K562 (cell line): ENCODE measurements around the gene CCDC136. TPM values are rescaled to one million over a fixed set of nuclear protein-coding genes. Genes with fewer than 3 reads are reported as not detected.

ENCODE experiments used
- AFF4 ChIP-seq: sonication (generic); formaldehyde crosslinking; IDR thresholded peaks from 2 replicates; pipeline ENCODE4 v1.8.0; 2023; ENCODE audit warnings: mild to moderate bottlenecking, missing genetic modification reagents
- ATF1 ChIP-seq, 2 experiments: fragments of 450-650 bp in 1 of 2; IDR thresholded peaks; 2 replicates each; pipeline ENCODE4 v1.6.1; 2016; ENCODE audit warnings: missing compliant biosample characterization in 1 of 2, missing genetic modification characterization in 1 of 2
- CTBP1 ChIP-seq: fragments of 450-650 bp; IDR thresholded peaks from 2 replicates; pipeline ENCODE4 v1.6.1; 2016; ENCODE audit warnings: borderline replicate concordance
- GABPB1 ChIP-seq: sonication (generic); formaldehyde crosslinking; IDR thresholded peaks from 2 replicates; pipeline ENCODE4 v1.8.0; 2022; ENCODE audit warnings: mild to moderate bottlenecking, missing genetic modification reagents
- LCOR ChIP-seq: sonication (generic); formaldehyde crosslinking; IDR thresholded peaks from 2 replicates; pipeline ENCODE4 v1.8.0; 2022; ENCODE audit warnings: mild to moderate bottlenecking, missing genetic modification reagents
- MIER1 ChIP-seq: fragments of 450-650 bp; IDR thresholded peaks from 2 replicates; pipeline ENCODE4 v1.6.1; 2016; ENCODE audit warnings: antibody characterized with exemption, mild to moderate bottlenecking, low read depth
- NFE2 ChIP-seq: IDR thresholded peaks from 2 replicates; pipeline ENCODE4 v1.6.1; 2014; ENCODE audit warnings: antibody characterized with exemption, low read depth
- RBM39 ChIP-seq: fragments of 200-400 bp; formaldehyde crosslinking; optimal IDR thresholded peaks from 2 replicates; pipeline ENCODE3; 2018; ENCODE audit warnings: low read depth, low read length
- SRF ChIP-seq, 2 experiments: fragments of 250-450, 450-650 bp in 1 of 2; sonication (Bioruptor Pico) in 1 of 2; sonication (generic) in 1 of 2; formaldehyde crosslinking; IDR thresholded peaks; 2 replicates each; pipeline versions ENCODE4 v1.5.0 to v1.5.1; 2020 to 2022; ENCODE audit warnings: mild to moderate bottlenecking in 1 of 2, missing genetic modification reagents in 1 of 2
- TAF7 ChIP-seq: fragments of 450-650 bp; IDR thresholded peaks from 2 replicates; pipeline ENCODE4 v1.6.1; 2016; ENCODE audit warnings: missing genetic modification characterization, missing compliant biosample characterization
- TRIM25 ChIP-seq: fragments of 450-650 bp; IDR thresholded peaks from 2 replicates; pipeline ENCODE4 v1.7.0; 2016; ENCODE audit warnings: borderline replicate concordance
- ZNF311 ChIP-seq: fragments of 250-450 bp; sonication (Bioruptor Pico); IDR thresholded peaks from 2 replicates; pipeline ENCODE4 v1.4.0; 2020; ENCODE audit warnings: mild to moderate bottlenecking, moderate library complexity
- ZNF431 ChIP-seq: sonication (generic); formaldehyde crosslinking; IDR thresholded peaks from 2 replicates; pipeline ENCODE4 v1.8.0; 2022; ENCODE audit warnings: mild to moderate bottlenecking, missing genetic modification reagents
- polyA plus RNA-seq, 8 experiments: library from polyadenylated mRNA; depleted of rRNA in 4 of 8; stranded (reverse) in 5 of 8; unstranded in 3 of 8; fragments of >200 nt; fragmentation: Nextera tagmentation in 2 of 8; fragmentation: Illumina TruSeq in 1 of 8; extraction: Ambion mirVana in 2 of 8; extraction: Trizol in 1 of 8; gene quantifications; 2 replicates each; pipeline versions ENCODE4 v1.2.1 to v1.2.3, GENCODE V29; 2011 to 2014; ENCODE audit warnings: inconsistent platforms in 1 of 8, missing spikeins in 1 of 8
- total RNA-seq, 7 experiments: library from RNA; depleted of rRNA in 6 of 7; stranded (reverse); fragments of >200 nt in 6 of 7; fragmentation: Illumina TruSeq in 2 of 7; extraction: Trizol in 2 of 7; gene quantifications; 2 replicates each; pipeline versions ENCODE4 v1.2.1 to v1.2.3, GENCODE V29; 2011 to 2021; ENCODE audit warnings: low replicate concordance in 1 of 7
- TF ChIP-seq, protein P1 (sequence below): fragments of 250-450 bp; sonication (Bioruptor Pico); IDR thresholded peaks from 2 replicates; pipeline ENCODE4 v1.8.0; 2022; ENCODE audit warnings: moderate library complexity, mild to moderate bottlenecking, inconsistent platforms
- TF ChIP-seq, protein P2 (sequence below): sonication (generic); formaldehyde crosslinking; IDR thresholded peaks from 2 replicates; pipeline ENCODE4 v1.8.0; 2022; ENCODE audit warnings: missing genetic modification reagents, mild to moderate bottlenecking, moderate library complexity, borderline replicate concordance
- TF ChIP-seq, protein P3 (sequence below): conservative IDR thresholded peaks from 2 replicates; pipeline ENCODE4 v1.6.1; 2011; ENCODE audit warnings: low read depth, mild to moderate bottlenecking, low read length; ENCODE audit not compliant: control insufficient read depth
- TF ChIP-seq, protein P4 (sequence below), 2 experiments: fragments of 450-650 bp in 1 of 2; sonication (generic) in 1 of 2; formaldehyde crosslinking; conservative IDR thresholded peaks; 2 replicates each; pipeline versions ENCODE4 v1.4.0 to v1.8.1; 2020 to 2022; ENCODE audit warnings: mild to moderate bottlenecking in 1 of 2, missing genetic modification reagents in 1 of 2

CCDC136 gene
- total and polyA plus RNA-seq, 9 of the 15 experiments (the other 6 are each of a cell fraction or from before 2014, with no cell fraction given) = 2.4 to 40.8 (median 26.5) TPM

- TF ChIP-seq SRF (CRISPR knock-in tag; IDR thresholded peaks at IDR 0.05) = no peak; a peak in 1 of 4 replicates
- TF ChIP-seq TAF7 (tag) = no peak
- TF ChIP-seq, protein P1, sequence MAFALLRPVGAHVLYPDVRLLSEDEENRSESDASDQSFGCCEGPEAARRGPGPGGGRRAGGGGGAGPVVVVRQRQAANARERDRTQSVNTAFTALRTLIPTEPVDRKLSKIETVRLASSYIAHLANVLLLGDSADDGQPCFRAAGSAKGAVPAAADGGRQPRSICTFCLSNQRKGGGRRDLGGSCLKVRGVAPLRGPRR (CRISPR knock-in tag) = peak; percentile 18; the same call in 1 of the 2 replicates
- TF ChIP-seq ZNF311 (CRISPR knock-in tag) = no peak
- no peak for TF ChIP-seq NFE2
- TF ChIP-seq, protein P2, sequence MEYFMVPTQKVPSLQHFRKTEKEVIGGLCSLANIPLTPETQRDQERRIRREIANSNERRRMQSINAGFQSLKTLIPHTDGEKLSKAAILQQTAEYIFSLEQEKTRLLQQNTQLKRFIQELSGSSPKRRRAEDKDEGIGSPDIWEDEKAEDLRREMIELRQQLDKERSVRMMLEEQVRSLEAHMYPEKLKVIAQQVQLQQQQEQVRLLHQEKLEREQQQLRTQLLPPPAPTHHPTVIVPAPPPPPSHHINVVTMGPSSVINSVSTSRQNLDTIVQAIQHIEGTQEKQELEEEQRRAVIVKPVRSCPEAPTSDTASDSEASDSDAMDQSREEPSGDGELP (CRISPR knock-in tag) = peak; percentile 12
- 0 out of 2 replicates have a peak, but pooled peaks have one; percentile 11 for TF ChIP-seq CTBP1
- TF ChIP-seq LCOR (CRISPR knock-in tag) = 0 out of 2 replicates have a peak, but pooled peaks have one; percentile 37
- TF ChIP-seq, protein P3, sequence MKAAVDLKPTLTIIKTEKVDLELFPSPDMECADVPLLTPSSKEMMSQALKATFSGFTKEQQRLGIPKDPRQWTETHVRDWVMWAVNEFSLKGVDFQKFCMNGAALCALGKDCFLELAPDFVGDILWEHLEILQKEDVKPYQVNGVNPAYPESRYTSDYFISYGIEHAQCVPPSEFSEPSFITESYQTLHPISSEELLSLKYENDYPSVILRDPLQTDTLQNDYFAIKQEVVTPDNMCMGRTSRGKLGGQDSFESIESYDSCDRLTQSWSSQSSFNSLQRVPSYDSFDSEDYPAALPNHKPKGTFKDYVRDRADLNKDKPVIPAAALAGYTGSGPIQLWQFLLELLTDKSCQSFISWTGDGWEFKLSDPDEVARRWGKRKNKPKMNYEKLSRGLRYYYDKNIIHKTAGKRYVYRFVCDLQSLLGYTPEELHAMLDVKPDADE = 0 out of 2 replicates have a peak, but pooled peaks have one; percentile 6
- peak; percentile 73 for TF ChIP-seq AFF4 (CRISPR knock-in tag)
- no peak for TF ChIP-seq TRIM25
- TF ChIP-seq MIER1 = no peak
- TF ChIP-seq, protein P4, sequence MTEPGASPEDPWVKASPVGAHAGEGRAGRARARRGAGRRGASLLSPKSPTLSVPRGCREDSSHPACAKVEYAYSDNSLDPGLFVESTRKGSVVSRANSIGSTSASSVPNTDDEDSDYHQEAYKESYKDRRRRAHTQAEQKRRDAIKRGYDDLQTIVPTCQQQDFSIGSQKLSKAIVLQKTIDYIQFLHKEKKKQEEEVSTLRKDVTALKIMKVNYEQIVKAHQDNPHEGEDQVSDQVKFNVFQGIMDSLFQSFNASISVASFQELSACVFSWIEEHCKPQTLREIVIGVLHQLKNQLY (CRISPR knock-in tag; conservative IDR thresholded peaks at IDR 0.05) = 0 out of 4 replicates have a peak, but pooled peaks of 1 of the 2 experiments have one; percentile 38
- no peak for TF ChIP-seq ZNF431 (CRISPR knock-in tag)
- peak; percentile 19 for TF ChIP-seq RBM39
- TF ChIP-seq ATF1 (CRISPR knock-in tag; IDR thresholded peaks at IDR 0.05) = no peak
- no peak for TF ChIP-seq ATF1 (tag; IDR thresholded peaks at IDR 0.05)
- peak; percentile 25; the same call in 1 of the 2 replicates for TF ChIP-seq GABPB1
These were observed 41.6 kb downstream of the CCDC136 start (continued) for GRCh38 chr7:128833148-128833945.
